CD4-positive, alpha-beta T cell (primary cell): Measurements from ENCODE around the gene BPIFB2. TPM values are rescaled to one million over a fixed set of nuclear protein-coding genes. Genes with fewer than 3 reads are reported as not detected.
A peak's percentile ranks its signal among the peaks of the same experiment; 100 is the strongest.

Experiments
- ATAC-seq: fragments of 200-7000 bp; cut with Tn5 transposase; one replicate; pipeline ENCODE4 v1.10.0; 2022; ENCODE audit warnings: mild to moderate bottlenecking; ENCODE audit not compliant: poor library complexity
- CTCF ChIA-PET: fragments of 350-600 bp; sonication (Branson Sonifier 250); formaldehyde crosslinking; loops from one replicate; lab custom pipeline; 2021; ENCODE audit warnings: antibody characterized with exemption, inconsistent platforms; lab: Charles Lee
- POLR2A ChIA-PET: fragments of 350-600 bp; sonication (Branson Sonifier 250); formaldehyde crosslinking; loops from one replicate; lab custom pipeline; 2021; ENCODE audit warnings: antibody characterized with exemption, inconsistent platforms; lab: Charles Lee
- DNase-seq, 14 experiments: peaks; one replicate each; pipeline ENCODE4 v3.0.0-alpha.2; 2013 to 2020; ENCODE audit warnings: mixed read lengths in 2 of 14
- H3K27ac ChIP-seq, 2 donors: one replicate each; pipeline versions ENCODE4 v1.5.1 to v1.7.0; 2013; ENCODE audit warnings: low read length in 2 of 2, low read depth in 1 of 2, mild to moderate bottlenecking in 1 of 2
- H3K27me3 ChIP-seq, 2 experiments: 1 replicate in 1 of 2; 2 replicates in 1 of 2; pipeline versions ENCODE4 v1.6.1 to v1.7.0; 2013; ENCODE audit warnings: low read length in 2 of 2, control low read depth in 1 of 2, mild to moderate bottlenecking in 1 of 2, moderate library complexity in 1 of 2; ENCODE audit not compliant: insufficient read depth in 2 of 2, control insufficient read depth in 1 of 2
- H3K36me3 ChIP-seq: one replicate; pipeline ENCODE4 v1.6.1; 2013; ENCODE audit warnings: low read length, control low read depth; ENCODE audit not compliant: insufficient read depth
- H3K4me1 ChIP-seq: one replicate; pipeline ENCODE4 v1.6.1; 2013; ENCODE audit warnings: low read length, control low read depth; ENCODE audit not compliant: insufficient read depth
- H3K4me3 ChIP-seq: one replicate; pipeline ENCODE4 v1.5.1; 2013; ENCODE audit warnings: mild to moderate bottlenecking, low read length, moderate library complexity
- H3K9me3 ChIP-seq, 2 experiments: 1 replicate in 1 of 2; 2 replicates in 1 of 2; pipeline versions ENCODE4 v1.6.1 to v1.7.0; 2013; ENCODE audit warnings: low read length in 2 of 2, mild to moderate bottlenecking in 2 of 2, control low read depth in 1 of 2, moderate library complexity in 1 of 2; ENCODE audit not compliant: control insufficient read depth in 1 of 2, insufficient read depth in 1 of 2
- H3K27ac Mint-ChIP-seq: one replicate; pipeline ENCODE4 v1.8.0; 2020; ENCODE audit warnings: mixed read lengths
- H3K27me3 Mint-ChIP-seq: one replicate; pipeline ENCODE4 v1.8.0; 2021; ENCODE audit warnings: mixed read lengths
- H3K36me3 Mint-ChIP-seq: one replicate; pipeline ENCODE4 v1.8.0; 2021; ENCODE audit warnings: low read depth, mixed read lengths
- H3K4me1 Mint-ChIP-seq: one replicate; pipeline ENCODE4 v1.8.0; 2021; ENCODE audit warnings: low read depth, mixed read lengths
- H3K4me3 Mint-ChIP-seq: one replicate; pipeline ENCODE4 v1.8.0; 2020; ENCODE audit warnings: mild to moderate bottlenecking, mixed read lengths
- H3K9me3 Mint-ChIP-seq: one replicate; pipeline ENCODE4 v1.8.0; 2020; ENCODE audit warnings: mixed read lengths
- intact Hi-C, 2 experiments: fragments of 100-400 bp; cut with DNase I in 1 of 2; cut with micrococcal nuclease in 1 of 2; formaldehyde crosslinking; loops; one replicate each; pipeline versions ENCODE4 v1.15.1 to v1.9.0; 2023 to 2025; cut with DNase I, micrococcal nuclease
- total RNA-seq, 174 experiments: library from RNA in 2 of 174; stranded (reverse) in 2 of 174; gene quantifications; one replicate each; pipeline ENCODE4 v1.2.3 and lab custom pipeline; 2021 to 2026
- TF ChIP-seq, protein P1 (sequence below): fragments of 200-600 bp; IDR thresholded peaks from one replicate; pipeline ENCODE4 v1.8.0; 2022; ENCODE audit warnings: antibody characterized with exemption, mild to moderate bottlenecking

BPIFB2 gene
- total RNA-seq, 2 experiments from 2014 or later = not detected

DNA sequence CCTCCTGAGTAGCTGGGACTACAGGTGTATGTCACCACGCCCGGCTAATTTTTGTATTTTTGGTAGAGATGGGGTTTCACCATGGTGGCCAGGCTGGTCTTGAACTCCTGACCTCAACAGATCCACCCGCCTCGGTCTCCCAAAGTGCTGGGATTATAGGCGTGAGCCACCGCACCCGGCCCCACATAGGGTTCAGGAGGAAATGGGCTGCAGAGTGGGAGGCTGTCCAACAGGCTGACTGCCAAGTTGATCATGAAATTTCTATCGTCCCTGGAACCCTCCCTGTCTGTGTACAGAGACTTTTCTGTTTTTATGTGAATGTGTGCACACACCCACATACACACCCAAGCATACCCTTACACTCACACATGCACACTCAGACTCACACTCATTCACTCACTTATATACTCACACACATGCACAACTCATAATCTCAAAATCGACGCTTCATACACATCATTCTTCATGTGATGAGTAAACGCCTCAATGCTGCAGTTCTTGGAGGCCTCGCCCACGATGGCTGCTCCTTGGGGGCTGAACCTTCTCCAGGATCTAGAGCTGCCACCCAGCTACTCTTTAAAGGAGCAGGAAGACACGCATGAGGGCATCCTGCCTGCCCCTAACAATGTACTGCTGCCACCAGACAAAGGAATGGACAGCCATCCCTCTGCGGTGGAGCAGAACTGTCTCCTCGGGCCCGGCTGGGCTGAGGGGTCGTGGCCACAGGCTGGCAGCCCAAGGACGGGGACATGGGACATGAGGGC, 38.8 kb upstream of the BPIFB2 start:
- Mint-ChIP-seq H3K4me3 (peak overlapping the region; percentile 85), H3K36me3 (no peaks in the 10 kb centered on the region), H3K27me3 (no peaks in the 10 kb centered on the region), H3K4me1 (peaks cover 70% of the 10 kb centered on the region), H3K9me3 (no peaks in the 10 kb centered on the region), H3K27ac (no peak overlapping the region)
- Histone ChIP-seq H3K9me3 (no peaks in the 10 kb centered on the region), H3K4me3 (no peak overlapping the region), H3K36me3 (no peaks in the 10 kb centered on the region), H3K4me1 (peaks cover 97% of the 10 kb centered on the region), H3K27ac (peak overlapping the region; percentile 87 to 98), H3K27me3 (no peaks in the 10 kb centered on the region)
- ChIA-PET POLR2A (interaction anchor here (1.1 to 4.3 kb wide), 5 partner anchors 11 to 149 kb away, joined by 4 to 31 read pairs (median 8); partner anchors contain the start of gene MAPRE1), CTCF (interaction anchor here (1.3 to 1.5 kb wide), 2 partner anchors 23 to 36 kb away, joined by 5 to 9 read pairs; no protein-coding TSS in a partner anchor)
- intact Hi-C loops = loop anchor here in 1 of 2 experiments (5.0 kb wide), 1 partner anchor 39 kb away; the partner anchor contains the start of gene BPIFB2
- peak in 7 of 14 experiments; percentile 24 to 55 (median 45) for DNase-seq
- ATAC-seq = no peak
- TF ChIP-seq, protein P1, sequence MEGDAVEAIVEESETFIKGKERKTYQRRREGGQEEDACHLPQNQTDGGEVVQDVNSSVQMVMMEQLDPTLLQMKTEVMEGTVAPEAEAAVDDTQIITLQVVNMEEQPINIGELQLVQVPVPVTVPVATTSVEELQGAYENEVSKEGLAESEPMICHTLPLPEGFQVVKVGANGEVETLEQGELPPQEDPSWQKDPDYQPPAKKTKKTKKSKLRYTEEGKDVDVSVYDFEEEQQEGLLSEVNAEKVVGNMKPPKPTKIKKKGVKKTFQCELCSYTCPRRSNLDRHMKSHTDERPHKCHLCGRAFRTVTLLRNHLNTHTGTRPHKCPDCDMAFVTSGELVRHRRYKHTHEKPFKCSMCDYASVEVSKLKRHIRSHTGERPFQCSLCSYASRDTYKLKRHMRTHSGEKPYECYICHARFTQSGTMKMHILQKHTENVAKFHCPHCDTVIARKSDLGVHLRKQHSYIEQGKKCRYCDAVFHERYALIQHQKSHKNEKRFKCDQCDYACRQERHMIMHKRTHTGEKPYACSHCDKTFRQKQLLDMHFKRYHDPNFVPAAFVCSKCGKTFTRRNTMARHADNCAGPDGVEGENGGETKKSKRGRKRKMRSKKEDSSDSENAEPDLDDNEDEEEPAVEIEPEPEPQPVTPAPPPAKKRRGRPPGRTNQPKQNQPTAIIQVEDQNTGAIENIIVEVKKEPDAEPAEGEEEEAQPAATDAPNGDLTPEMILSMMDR = no peak

DNA sequence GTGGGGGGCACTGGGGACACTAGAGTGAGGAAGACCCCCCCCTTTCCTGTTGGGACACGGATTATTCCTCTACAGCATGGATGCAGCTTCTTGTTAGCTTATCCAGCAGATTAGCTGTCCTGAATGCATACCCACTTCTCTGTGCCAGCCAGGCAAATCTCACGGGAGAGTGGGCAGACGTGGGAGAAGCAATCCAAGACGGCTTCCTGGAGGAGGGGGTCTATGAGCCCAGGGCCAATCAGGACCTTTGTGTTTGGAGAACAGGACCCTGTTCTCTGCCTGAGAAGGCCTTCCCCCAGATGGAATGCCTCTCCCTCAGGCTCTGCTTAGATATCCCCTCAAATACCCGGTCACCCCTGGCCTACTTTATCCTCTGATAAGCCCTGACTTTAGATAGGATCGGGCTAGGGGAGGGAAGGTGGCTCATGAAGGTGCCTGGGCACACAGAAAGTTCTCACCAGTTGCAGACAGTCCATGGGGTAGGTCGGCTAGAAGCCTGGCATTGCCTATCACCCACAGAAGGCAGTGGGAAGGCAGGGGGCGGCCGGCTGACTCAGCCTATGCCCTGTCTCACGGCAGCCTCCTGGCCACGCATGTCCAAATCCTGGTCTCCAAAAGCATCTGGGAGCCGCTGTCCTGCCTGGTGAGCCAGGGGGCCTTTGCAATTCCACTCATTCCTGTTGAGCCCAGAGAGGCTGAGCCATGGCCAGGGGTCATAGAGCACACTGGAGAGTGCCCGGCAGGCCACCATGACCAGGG, 38.0 kb upstream of the BPIFB2 start:
- Mint-ChIP-seq H3K36me3 (no peaks in the 10 kb centered on the region), H3K27ac (no peak overlapping the region), H3K4me3 (peak overlapping the region; percentile 85), H3K4me1 (peaks cover 63% of the 10 kb centered on the region), H3K27me3 (no peaks in the 10 kb centered on the region), H3K9me3 (no peaks in the 10 kb centered on the region)
- ATAC-seq (no peak), DNase-seq (peak in 2 of 14 experiments; percentile 14 to 33)
- Histone ChIP-seq H3K9me3 (no peaks in the 10 kb centered on the region), H3K4me3 (no peak overlapping the region), H3K27ac (peak overlapping the region; percentile 87 to 98), H3K27me3 (no peaks in the 10 kb centered on the region), H3K36me3 (no peaks in the 10 kb centered on the region), H3K4me1 (peaks cover 100% of the 10 kb centered on the region)
- CTCF ChIA-PET = no interaction called here
- intact Hi-C loops = loop anchor here in 1 of 2 experiments (5.0 kb wide), 1 partner anchor 38 kb away; the partner anchor contains the start of gene BPIFB2
- TF ChIP-seq, protein P1 = no peak
- POLR2A ChIA-PET = interaction anchor here (1.9 to 4.3 kb wide), 2 partner anchors 24 to 149 kb away, joined by 4 to 31 read pairs; partner anchors contain the start of gene MAPRE1
